CD4-positive, alpha-beta T cell treated with Interleukin-17A for 4 hours (primary cell): ENCODE measurements around the gene MAP3K9.
A peak's percentile ranks its signal among the peaks of the same experiment; 100 is the strongest.

Experiments
- DNase-seq: peaks from one replicate; pipeline ENCODE4 v3.0.0-alpha.2; 2020; ENCODE audit warnings: mixed read lengths

MAP3K9 gene

GRCh38 chr14:70816525-70816924 lies 7.2 kb upstream of the MAP3K9 start:
- DNase-seq = no peak

GRCh38 chr14:70814466-70814865 lies 5.2 kb upstream of the MAP3K9 start:
- no peak for DNase-seq

- no peak for DNase-seq
Measured at GRCh38 chr14:70812124-70812818, 3.0 kb upstream of the MAP3K9 start.

- DNase-seq = no peak
Measured at GRCh38 chr14:70811578-70811977, 2.3 kb upstream of the MAP3K9 start.

- DNase-seq = no peak
Measured at GRCh38 chr14:70811050-70811449, 1.7 kb upstream of the MAP3K9 start.

GRCh38 chr14:70810621-70811020 lies 1.3 kb upstream of the MAP3K9 start:
- no peak for DNase-seq

- DNase-seq = peak; percentile 59
Measured at GRCh38 chr14:70808416-70809224, 693 bp downstream of the MAP3K9 start.

- peak; percentile 74 for DNase-seq
Measured at GRCh38 chr14:70807898-70808415, 1.4 kb downstream of the MAP3K9 start.

- no peak for DNase-seq
Measured at GRCh38 chr14:70804556-70805162, 4.7 kb downstream of the MAP3K9 start.

GRCh38 chr14:70803321-70804310 lies 5.7 kb downstream of the MAP3K9 start:
- no peak for DNase-seq

GRCh38 chr14:70802379-70802778 lies 6.9 kb downstream of the MAP3K9 start:
- DNase-seq = no peak

- no peak for DNase-seq
Measured at GRCh38 chr14:70801836-70802235, 7.5 kb downstream of the MAP3K9 start.

- DNase-seq = no peak
Measured at GRCh38 chr14:70796551-70796950, 12.8 kb downstream of the MAP3K9 start.

- DNase-seq = no peak
Measured at GRCh38 chr14:70794294-70794693, 15.0 kb downstream of the MAP3K9 start.

- no peak for DNase-seq
Measured at GRCh38 chr14:70793637-70794036, 15.7 kb downstream of the MAP3K9 start.

GRCh38 chr14:70792939-70793338 lies 16.4 kb downstream of the MAP3K9 start:
- no peak for DNase-seq

GRCh38 chr14:70791971-70792370 lies 17.3 kb downstream of the MAP3K9 start:
- DNase-seq = no peak

- no peak for DNase-seq
Measured at GRCh38 chr14:70789961-70790360, 19.4 kb downstream of the MAP3K9 start.

GRCh38 chr14:70789361-70789760 lies 20.0 kb downstream of the MAP3K9 start:
- no peak for DNase-seq

GRCh38 chr14:70788898-70789297 lies 20.4 kb downstream of the MAP3K9 start:
- DNase-seq = no peak

- DNase-seq = no peak
Measured at GRCh38 chr14:70785556-70785955, 23.8 kb downstream of the MAP3K9 start.

- DNase-seq = no peak
Measured at GRCh38 chr14:70784886-70785285, 24.4 kb downstream of the MAP3K9 start.
